Measurements from ENCODE around the gene SAFB2. TPM values are rescaled to one million over a fixed set of nuclear protein-coding genes. Genes with fewer than 3 reads are reported as not detected.

SAFB2 gene
- total and polyA plus RNA-seq, 2 of the 13 experiments (the other 11 are each of a cell fraction or from before 2014, with no cell fraction given), result 11.2 to 31.5 TPM

DNA sequence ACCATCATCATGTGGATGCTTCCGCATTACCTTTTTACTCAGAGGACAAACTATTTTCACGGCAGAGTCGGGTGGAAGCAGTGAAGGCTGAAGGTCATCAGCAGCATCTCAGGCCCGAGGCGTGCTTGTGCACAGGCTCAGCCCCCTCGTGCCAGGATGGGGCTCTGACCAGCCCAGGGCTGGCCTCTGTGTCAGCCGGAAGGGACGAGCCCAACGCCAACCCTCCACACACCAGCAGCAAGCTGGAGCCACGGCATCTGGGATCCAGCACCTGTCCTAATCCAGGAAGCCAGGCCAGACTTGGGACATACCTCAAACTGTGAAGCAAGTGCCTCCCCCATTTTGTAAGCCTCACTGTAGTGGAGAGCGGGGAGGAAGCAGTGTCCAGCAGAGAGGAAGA lies 46.6 kb upstream of the SAFB2 start:
- Histone ChIP-seq H3K27ac (ENCODE audit: extremely low read length, insufficient read depth, low read length) (no peak overlapping the region), H3K9me3 (ENCODE audit: low read length) (no peaks in the 10 kb centered on the region), H3K79me2 (ENCODE audit: insufficient read depth, low read length) (no peaks in the 10 kb centered on the region), H3K4me2 (ENCODE audit: low read depth, low read length) (no peak overlapping the region), H3K4me3 (replicated peaks in 1 of 3; ENCODE audit: insufficient read depth in 1 of 3, low read depth in 2 of 3, low read length in 3 of 3) (no peak overlapping the region), H3K27me3 (ENCODE audit: control insufficient read depth in 1 of 2, insufficient read depth in 2 of 2, low read length in 2 of 2) (no peaks in the 10 kb centered on the region), H3K9ac (ENCODE audit: insufficient read depth, low read depth, low read length) (no peak overlapping the region), H2AFZ (ENCODE audit: low read length) (no peak overlapping the region), H4K20me1 (ENCODE audit: insufficient read depth, low read length) (0 out of 2 replicates have a peak, but pooled peaks cover 9% of the 10 kb centered on the region), H3K36me3 (replicated peaks in 1 of 2; ENCODE audit: control insufficient read depth in 1 of 2, insufficient read depth in 2 of 2, low read length in 2 of 2) (peaks cover 40 to 54% of the 10 kb centered on the region in 2 experiments), H3K4me1 (ENCODE audit: insufficient read depth, low read length) (peaks cover 15% of the 10 kb centered on the region)
- ChIA-PET POLR2A (no interaction called here), CTCF (ENCODE audit: low intra/inter-chr PET ratio, low total read pairs) (no interaction called here)
- WGBS (ENCODE audit: low lambda C conversion rate), result 95% methylated on average over 11 of the region's 11 CpGs
- BruUV-seq (replicated peaks), result no TSS peak
- intact Hi-C loops (cut with micrococcal nuclease; ENCODE audit: unreplicated experiment), result no loop called here
- TF ChIP-seq, protein P1, sequence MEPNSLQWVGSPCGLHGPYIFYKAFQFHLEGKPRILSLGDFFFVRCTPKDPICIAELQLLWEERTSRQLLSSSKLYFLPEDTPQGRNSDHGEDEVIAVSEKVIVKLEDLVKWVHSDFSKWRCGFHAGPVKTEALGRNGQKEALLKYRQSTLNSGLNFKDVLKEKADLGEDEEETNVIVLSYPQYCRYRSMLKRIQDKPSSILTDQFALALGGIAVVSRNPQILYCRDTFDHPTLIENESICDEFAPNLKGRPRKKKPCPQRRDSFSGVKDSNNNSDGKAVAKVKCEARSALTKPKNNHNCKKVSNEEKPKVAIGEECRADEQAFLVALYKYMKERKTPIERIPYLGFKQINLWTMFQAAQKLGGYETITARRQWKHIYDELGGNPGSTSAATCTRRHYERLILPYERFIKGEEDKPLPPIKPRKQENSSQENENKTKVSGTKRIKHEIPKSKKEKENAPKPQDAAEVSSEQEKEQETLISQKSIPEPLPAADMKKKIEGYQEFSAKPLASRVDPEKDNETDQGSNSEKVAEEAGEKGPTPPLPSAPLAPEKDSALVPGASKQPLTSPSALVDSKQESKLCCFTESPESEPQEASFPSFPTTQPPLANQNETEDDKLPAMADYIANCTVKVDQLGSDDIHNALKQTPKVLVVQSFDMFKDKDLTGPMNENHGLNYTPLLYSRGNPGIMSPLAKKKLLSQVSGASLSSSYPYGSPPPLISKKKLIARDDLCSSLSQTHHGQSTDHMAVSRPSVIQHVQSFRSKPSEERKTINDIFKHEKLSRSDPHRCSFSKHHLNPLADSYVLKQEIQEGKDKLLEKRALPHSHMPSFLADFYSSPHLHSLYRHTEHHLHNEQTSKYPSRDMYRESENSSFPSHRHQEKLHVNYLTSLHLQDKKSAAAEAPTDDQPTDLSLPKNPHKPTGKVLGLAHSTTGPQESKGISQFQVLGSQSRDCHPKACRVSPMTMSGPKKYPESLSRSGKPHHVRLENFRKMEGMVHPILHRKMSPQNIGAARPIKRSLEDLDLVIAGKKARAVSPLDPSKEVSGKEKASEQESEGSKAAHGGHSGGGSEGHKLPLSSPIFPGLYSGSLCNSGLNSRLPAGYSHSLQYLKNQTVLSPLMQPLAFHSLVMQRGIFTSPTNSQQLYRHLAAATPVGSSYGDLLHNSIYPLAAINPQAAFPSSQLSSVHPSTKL (CRISPR knock-in tag; IDR thresholded peaks at IDR 0.05), result no peak
- TF ChIP-seq AGO2 (optimal IDR thresholded peaks at IDR 0.05; ENCODE audit: low read depth, low read length), result peak; percentile 88
- DNase-seq (ENCODE audit: low spot score), result no peak
- FAIRE-seq, result no peak
- in situ Hi-C loops (cut with HindIII; ENCODE audit: extremely low pct_ligation_motif_present, low pct_unique_long_range_greater_than_20kb), result no loop called here
- no peak for ATAC-seq

DNA sequence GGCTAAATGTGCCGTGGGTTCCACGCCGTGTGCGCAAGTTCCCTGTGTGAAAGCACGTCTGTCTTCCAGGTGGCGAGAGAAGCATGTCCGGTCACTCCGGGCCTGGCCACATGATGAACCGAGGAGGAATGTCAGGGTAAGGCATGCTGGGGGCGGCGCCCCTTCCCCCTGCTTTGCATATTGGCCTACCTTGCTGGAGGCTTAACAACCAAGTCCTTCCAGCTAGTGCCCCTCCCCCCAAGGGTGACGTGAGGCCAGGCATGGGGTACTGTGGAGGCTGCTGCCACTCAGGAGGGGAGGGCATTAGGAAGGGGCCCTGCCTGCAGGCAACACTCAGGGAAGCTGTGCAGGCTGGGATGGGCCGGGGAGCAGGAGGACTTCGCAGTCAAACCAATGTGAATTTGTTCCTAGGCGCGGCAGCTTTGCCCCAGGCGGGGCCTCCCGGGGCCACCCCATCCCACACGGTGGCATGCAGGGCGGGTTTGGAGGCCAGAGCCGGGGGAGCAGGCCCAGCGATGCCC lies 45.2 kb upstream of the SAFB2 start:
- ATAC-seq, result no peak
- no peak overlapping the region for H3K27ac ChIP-seq (ENCODE audit: extremely low read length, insufficient read depth, low read length)
- intact Hi-C loops (cut with micrococcal nuclease; ENCODE audit: unreplicated experiment) (no loop called here), in situ Hi-C loops (cut with HindIII; ENCODE audit: extremely low pct_ligation_motif_present, low pct_unique_long_range_greater_than_20kb) (no loop called here)
- H4K20me1 ChIP-seq (ENCODE audit: insufficient read depth, low read length), result 0 out of 2 replicates have a peak, but pooled peaks cover 9% of the 10 kb centered on the region
- peaks cover 48 to 68% of the 10 kb centered on the region in 2 experiments for H3K36me3 ChIP-seq (replicated peaks in 1 of 2; ENCODE audit: control insufficient read depth in 1 of 2, insufficient read depth in 2 of 2, low read length in 2 of 2)
- WGBS (ENCODE audit: low lambda C conversion rate), result 95% methylated on average over 7 of the region's 22 CpGs
- no peak overlapping the region for H3K4me2 ChIP-seq (ENCODE audit: low read depth, low read length)
- H3K27me3 ChIP-seq (ENCODE audit: control insufficient read depth in 1 of 2, insufficient read depth in 2 of 2, low read length in 2 of 2), result no peaks in the 10 kb centered on the region
- no peaks in the 10 kb centered on the region for H3K79me2 ChIP-seq (ENCODE audit: insufficient read depth, low read length)
- FAIRE-seq, result no peak
- H2AFZ ChIP-seq (ENCODE audit: low read length), result no peak overlapping the region
- no peak for DNase-seq (ENCODE audit: low spot score)
- no peak overlapping the region for H3K9ac ChIP-seq (ENCODE audit: insufficient read depth, low read depth, low read length)
- CTCF ChIA-PET (ENCODE audit: low intra/inter-chr PET ratio, low total read pairs), result no interaction called here
- H3K9me3 ChIP-seq (ENCODE audit: low read length), result no peaks in the 10 kb centered on the region
- H3K4me3 ChIP-seq (replicated peaks in 1 of 3; ENCODE audit: insufficient read depth in 1 of 3, low read depth in 2 of 3, low read length in 3 of 3), result no peak overlapping the region
- no TSS peak for BruUV-seq (replicated peaks)
- H3K4me1 ChIP-seq (ENCODE audit: insufficient read depth, low read length), result peaks cover 15% of the 10 kb centered on the region
- POLR2A ChIA-PET, result no interaction called here
- TF ChIP-seq RBFOX2 (IDR thresholded peaks at IDR 0.05; ENCODE audit: low read depth, low read length), result peak; percentile 22; the same call in 1 of the 2 replicates
- TF ChIP-seq, protein P2, sequence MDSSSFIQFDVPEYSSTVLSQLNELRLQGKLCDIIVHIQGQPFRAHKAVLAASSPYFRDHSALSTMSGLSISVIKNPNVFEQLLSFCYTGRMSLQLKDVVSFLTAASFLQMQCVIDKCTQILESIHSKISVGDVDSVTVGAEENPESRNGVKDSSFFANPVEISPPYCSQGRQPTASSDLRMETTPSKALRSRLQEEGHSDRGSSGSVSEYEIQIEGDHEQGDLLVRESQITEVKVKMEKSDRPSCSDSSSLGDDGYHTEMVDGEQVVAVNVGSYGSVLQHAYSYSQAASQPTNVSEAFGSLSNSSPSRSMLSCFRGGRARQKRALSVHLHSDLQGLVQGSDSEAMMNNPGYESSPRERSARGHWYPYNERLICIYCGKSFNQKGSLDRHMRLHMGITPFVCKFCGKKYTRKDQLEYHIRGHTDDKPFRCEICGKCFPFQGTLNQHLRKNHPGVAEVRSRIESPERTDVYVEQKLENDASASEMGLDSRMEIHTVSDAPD (CRISPR knock-in tag; IDR thresholded peaks at IDR 0.05), result no peak
- TF ChIP-seq POGZ (CRISPR knock-in tag; IDR thresholded peaks at IDR 0.05), result no peak
- peak; percentile 54 for TF ChIP-seq RBM22 (optimal IDR thresholded peaks at IDR 0.05; ENCODE audit: low read length)
- TF ChIP-seq, protein P3, sequence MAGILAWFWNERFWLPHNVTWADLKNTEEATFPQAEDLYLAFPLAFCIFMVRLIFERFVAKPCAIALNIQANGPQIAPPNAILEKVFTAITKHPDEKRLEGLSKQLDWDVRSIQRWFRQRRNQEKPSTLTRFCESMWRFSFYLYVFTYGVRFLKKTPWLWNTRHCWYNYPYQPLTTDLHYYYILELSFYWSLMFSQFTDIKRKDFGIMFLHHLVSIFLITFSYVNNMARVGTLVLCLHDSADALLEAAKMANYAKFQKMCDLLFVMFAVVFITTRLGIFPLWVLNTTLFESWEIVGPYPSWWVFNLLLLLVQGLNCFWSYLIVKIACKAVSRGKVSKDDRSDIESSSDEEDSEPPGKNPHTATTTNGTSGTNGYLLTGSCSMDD (CRISPR knock-in tag; IDR thresholded peaks at IDR 0.05), result no peak
- TF ChIP-seq KLF16 (CRISPR knock-in tag; IDR thresholded peaks at IDR 0.05), result no peak
- no peak for TF ChIP-seq KLF12 (CRISPR knock-in tag; IDR thresholded peaks at IDR 0.05; ENCODE audit: borderline replicate concordance)
- no peak for TF ChIP-seq ZNF75D (CRISPR knock-in tag; IDR thresholded peaks at IDR 0.05; ENCODE audit: borderline replicate concordance)
- TF ChIP-seq MAF1 (CRISPR knock-in tag; IDR thresholded peaks at IDR 0.05; ENCODE audit: borderline replicate concordance), result no peak
